ELF-1 (cell line): ENCODE measurements around the gene IPO13.

Experiments used
- DNase-seq: peaks from one replicate; pipeline ENCODE4 v3.0.0-alpha.2; 2016; ENCODE audit warnings: low read depth, low spot score

Gene IPO13

GRCh38 chr1:43987159-43987902 lies 40.6 kb downstream of the IPO13 start:
- no peak for DNase-seq

- DNase-seq = no peak
Measured at GRCh38 chr1:43990271-43991199, 43.8 kb downstream of the IPO13 start.

- DNase-seq = peak; percentile 72
Measured at GRCh38 chr1:43991200-43991475, 44.4 kb downstream of the IPO13 start.

GRCh38 chr1:43991476-43992231 lies 44.9 kb downstream of the IPO13 start, which contains the start of gene CCDC24:
TSS of gene CCDC24 (plus strand) at chr1:43991599. CDS start at chr1:43991879, 280 bp downstream.
- peak; percentile 75 for DNase-seq

DNA sequence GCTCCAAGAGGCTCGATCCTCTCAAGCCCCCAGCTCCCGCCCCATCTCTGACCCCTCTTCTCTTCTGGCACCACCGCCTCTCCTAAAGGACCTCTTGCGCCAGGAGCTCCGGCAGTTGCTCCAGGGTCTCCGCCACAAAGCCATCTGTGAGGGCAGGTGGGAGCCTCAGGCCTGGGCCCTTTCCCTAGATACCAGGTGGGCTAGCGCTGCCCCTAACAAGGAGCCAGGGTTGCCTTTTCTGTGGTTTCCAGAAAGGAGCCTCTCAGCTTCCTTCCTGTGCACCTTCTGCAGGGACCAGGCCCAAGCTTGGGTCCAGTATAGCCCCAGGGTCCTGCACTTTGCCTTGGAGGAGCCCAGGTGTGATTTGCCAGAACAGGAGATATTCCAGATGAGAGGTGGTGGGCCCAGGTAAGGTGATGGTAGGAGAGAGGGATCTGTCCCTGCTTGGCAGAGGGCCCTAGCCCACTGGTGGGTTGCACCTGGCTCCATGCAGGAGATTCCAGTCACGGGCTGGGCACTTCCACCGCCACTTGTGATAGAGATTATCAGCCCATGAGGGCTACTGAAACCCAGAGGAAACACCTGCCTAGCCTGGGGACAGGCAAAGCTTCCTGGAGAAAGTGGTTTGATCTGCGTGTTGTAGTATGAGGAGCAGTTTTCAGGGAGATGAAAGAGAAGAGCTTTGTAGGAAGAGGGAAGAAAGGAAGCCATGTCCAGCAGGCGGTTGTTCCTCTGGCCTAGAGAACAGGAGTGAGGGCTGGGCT lies 45.7 kb downstream of the IPO13 start:
- DNase-seq = no peak

DNA sequence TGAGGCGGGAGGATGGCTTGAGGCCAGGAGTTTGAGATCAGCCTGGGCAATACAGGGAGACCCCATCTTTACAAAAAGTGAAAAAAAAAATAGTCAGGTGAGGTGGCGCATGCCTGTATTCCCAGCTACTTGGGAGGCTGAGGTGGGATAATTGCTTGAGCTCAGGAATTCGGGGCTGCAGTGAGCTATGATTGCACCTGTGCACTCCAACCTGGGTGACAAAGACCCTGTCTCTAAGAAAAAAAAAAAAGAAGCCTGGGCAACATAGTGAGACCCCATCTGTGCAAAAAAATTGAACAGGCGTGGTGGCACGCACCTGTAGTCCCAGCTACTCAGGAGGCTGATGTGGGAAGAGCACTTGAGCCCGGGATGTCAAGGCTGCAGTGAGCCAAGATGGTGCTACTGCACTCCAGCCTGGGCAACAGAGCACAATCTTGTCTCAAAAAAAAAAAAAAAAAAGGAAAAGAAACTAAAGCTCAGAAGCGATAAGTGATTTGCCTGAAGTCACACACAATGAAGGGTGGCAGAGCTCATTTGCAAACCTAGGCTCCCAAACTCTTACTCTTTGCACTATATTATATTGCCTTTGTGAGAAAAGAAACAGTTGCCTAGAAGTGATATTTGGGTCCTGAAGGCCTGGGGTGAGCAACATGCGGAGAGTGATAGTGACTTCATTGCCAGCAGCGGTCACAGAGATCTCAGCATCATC lies 46.6 kb downstream of the IPO13 start:
- DNase-seq = no peak

GRCh38 chr1:43994071-43994470 lies 47.3 kb downstream of the IPO13 start:
- no peak for DNase-seq

DNA sequence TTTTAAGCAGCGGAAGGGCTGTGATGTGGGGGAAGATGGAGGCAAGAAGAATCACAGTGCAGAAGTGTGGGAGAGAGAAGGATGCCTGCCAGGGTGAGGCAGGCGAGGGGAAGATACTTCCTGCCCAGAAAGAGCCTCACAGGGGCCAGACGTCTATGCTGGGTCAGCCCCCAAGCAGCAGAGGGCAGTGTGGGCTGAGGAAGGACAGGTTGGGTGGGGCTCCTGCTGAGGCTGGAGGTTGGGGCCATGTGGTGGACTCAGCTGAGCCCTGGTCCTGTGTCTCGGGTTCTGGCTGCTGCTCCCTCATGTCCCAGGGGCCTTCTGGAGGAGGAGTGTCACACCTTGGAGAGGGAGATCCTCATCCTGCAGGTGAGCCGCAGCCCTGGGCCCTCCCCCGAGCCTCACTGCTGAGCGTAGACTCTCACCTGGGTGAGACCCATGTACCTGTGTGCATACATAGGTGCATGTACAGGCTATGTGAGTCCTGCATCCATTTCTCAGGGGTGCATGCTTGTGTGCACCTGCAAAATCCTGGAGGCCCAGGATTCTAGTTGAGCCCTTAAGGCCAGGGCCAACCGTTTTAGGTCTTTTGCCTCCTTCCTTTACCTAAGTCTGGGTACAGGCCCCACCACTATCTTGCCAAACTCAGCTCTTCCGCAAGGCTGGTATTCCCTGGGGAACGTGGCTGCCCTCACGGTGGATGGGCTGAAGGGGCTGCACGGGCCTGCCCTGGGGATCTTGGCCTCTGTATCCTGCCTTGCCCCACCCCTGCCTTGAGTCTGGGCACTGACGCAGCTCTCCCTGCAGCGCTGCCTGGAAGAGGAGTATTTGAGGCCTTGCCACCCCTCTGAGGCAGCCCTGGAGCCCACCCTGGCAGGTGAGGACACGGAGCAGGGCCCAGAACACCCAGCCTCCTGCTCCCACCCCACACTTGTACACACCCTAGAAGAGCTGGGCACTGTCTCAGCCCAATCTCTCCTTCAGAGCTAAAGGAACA lies 48.3 kb downstream of the IPO13 start:
- DNase-seq = peak; percentile 80

DNA sequence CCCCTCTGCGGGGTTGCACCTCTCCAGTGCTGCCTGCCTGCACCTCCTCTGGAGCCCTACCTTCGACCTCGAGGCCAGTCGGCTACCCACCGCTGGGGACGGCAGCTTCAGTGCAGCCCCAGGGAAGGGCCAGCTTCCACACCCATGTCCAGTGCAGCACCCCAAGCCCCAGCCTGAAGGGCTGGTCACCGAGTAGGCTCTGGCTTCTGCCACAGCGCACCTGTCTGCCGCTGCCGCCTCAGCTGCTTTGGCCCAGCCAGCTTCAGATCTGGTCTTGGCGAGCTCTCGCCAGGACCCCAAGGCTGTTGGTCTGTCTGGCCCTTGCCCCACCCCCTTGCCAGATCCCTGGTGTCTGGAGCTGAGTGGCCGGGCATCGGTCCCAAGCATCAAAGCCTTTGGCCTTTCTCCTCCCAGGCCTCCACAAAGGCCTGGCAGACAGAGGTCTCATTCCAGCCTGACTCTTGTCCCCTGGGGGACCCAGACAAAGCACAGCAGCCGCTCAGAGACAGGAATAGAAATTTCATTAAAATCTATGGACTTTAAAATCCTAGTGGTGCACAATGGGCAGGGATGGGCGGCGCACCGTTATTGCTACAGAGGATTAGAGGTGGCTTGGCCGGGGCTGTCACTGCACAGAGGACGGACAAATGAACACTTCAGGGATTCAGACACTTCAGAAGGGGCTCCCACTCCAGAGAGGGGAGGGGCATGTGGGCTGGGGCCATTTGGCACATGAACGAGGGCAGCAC lies 49.4 kb downstream of the IPO13 start:
- DNase-seq = no peak

DNA sequence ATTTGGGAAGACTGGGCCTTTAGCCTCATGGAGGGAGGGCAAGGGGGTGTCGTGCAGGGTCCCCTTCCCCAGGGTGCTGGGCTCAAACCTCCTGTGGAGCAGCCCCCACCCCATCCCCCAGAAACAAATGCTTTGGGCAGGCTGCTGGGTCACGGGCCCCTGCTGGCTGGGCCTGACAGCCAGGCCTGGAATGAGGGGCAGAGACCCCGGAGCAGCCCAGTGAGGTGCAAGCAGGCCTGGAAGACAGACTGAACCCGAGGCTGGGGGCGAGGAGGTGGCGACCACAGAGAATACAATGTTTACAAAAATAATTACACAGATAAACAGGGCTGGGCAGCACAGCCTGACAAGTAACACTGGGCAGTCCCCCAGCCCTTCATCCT lies 50.0 kb downstream of the IPO13 start:
- no peak for DNase-seq

DNA sequence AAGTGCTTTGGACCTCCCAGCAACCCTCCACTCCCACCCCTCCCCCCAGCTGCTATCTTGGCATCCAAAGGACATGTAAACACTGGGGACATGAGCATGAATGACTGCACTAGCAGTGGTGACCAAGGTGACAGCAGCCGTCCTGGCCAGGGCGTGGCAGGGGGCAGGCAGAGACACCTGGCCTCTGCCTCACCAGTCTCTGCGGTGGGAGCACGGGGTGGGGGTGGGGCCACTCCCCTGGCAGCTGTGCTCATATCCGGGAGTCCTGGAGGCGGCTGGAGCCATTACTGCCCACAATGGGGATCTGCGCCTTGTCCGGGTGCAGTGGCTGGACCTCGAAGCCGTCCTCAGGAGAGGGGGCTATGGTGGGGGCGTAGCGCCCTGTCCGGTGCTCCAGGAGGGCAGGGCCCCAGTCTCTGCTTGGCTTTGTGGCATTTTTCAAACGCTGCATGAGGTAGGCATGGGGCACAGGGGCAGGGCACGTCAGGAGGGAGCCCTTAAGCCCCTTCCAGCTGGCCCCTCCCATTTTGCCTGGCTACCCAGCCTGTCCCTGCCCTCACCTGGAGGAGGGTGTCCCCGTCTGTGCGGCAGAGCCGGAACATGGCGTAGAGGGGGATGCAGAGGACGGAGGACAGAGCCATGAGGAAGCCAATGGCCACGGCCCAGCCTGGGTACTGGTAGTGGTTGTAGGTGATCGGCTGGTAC lies 50.7 kb downstream of the IPO13 start:
- DNase-seq = no peak

- DNase-seq = no peak
Measured at GRCh38 chr1:43998000-43998378, 51.2 kb downstream of the IPO13 start.

DNA sequence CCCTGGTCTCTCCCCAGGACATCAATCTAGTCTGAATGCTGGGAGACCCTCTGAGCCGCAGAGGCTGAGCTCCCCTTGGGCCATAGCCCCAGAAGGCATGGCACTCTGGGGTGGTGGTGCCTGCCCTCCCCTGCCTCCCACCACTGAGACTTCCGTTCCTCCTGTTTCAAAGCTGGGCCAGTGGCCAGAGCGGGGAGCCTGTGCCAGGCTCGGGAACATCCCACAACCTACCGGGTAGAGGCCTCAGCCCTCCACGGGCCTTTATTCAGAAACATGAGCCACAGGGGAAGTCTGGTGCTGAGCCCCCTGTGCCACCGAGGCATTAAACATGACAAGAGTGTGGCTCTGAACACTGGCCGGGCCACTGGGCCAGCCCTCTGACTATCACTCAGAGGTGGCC lies 52.7 kb downstream of the IPO13 start:
- DNase-seq = no peak

GRCh38 chr1:44000122-44000665 lies 53.4 kb downstream of the IPO13 start:
- DNase-seq = no peak

- DNase-seq = no peak
Measured at GRCh38 chr1:44002165-44002564, 55.4 kb downstream of the IPO13 start.

DNA sequence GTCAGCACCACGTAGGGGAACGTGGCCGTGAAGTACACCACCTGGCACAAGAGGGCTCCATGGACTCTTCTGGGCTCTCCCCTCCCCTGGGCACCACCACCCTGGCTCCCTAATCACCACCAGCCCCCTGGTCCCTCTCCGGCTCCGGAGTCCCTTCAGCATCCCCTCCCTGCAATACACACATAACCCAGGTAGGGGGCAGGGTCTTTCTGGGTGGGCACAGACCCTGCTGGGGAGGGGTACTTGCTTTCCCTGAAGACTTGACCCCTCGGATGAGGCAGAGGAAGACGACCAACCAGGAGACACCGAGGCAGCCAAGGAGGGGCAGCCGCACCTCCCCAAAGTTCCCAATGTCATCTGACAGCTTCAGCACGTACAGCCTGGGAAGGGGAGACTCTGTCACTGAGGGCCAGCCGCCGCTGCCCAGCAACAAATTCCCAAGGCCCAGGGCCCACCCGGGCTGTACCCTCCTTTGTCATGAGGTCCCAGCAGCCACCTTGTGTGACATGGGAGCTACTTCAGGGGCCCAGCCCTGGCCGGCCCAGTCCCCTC lies 55.9 kb downstream of the IPO13 start:
- DNase-seq = no peak

DNA sequence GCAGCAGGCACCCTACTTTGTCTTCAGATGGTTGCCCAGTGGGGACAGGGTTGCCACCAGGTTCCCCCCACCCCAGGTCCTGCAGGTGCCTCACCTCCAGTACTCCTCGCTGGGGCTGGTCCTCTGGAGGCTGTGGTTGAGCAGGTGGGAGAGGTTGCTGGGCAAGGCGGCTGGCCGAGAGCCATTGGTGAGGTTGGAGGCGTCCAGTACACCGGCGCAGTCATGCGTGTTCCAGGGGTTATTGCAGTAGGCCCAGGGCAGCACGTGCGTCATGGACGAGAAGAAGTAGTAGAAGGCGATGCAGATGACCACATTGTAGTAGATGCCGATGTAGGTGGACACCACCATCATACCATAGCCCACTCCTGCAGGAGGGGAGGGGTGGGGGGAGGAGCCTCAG lies 61.5 kb downstream of the IPO13 start:
- no peak for DNase-seq
